GM19351 (cell line): Measurements from ENCODE around the gene SEZ6L2.

Experiments used
- ATAC-seq: cut with Tn5 transposase; IDR thresholded peaks from one replicate; pipeline ENCODE4 v1.9.1; 2021; ENCODE audit warnings: mild to moderate bottlenecking, moderate library complexity; ENCODE audit not compliant: unreplicated experiment

SEZ6L2 gene

GRCh38 chr16:29830774-29831173 lies 68.6 kb downstream of the SEZ6L2 start:
- no peak for ATAC-seq

GRCh38 chr16:29826342-29826695 lies 73.0 kb downstream of the SEZ6L2 start:
- ATAC-seq = no peak

- ATAC-seq = no peak
These were observed 74.0 kb downstream of the SEZ6L2 start for GRCh38 chr16:29825145-29826044.

DNA sequence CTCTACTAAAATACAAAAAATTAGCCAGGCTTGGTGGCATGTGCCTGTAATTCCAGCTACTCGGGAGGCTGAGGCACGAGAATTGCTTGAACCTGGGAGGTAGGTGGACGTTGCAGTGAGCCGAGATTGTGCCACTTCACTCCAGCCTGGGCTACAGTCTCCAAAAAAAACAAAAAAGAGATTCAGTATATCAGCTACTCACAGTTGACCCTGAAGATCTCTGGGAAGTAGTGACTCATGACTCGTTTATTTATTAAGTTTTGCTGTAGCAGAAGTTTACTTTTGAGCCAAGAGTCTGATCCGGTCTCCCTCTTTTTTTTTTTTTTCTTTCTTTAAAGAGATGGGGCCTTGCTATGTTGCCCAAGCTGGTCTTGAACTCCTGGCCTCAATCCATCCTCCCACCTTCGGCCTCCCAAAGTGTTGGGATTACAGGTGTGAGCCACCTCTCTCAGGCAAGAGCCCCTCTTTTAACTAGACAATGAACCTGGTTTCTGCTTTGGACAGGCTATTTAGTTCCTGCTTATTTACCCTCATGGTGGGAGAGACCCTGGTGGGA lies 74.7 kb downstream of the SEZ6L2 start:
- no peak for ATAC-seq

GRCh38 chr16:29821643-29822115 lies 77.7 kb downstream of the SEZ6L2 start:
- no peak for ATAC-seq
